ENCODE results near the gene TPSG1.

Gene TPSG1

GRCh38 chr16:1217526-1217925, 7.5 kb downstream of the TPSG1 start:
- no peak for DNase-seq (ENCODE audit: extremely low read depth in 1 of 2, low read depth in 1 of 2)

DNA sequence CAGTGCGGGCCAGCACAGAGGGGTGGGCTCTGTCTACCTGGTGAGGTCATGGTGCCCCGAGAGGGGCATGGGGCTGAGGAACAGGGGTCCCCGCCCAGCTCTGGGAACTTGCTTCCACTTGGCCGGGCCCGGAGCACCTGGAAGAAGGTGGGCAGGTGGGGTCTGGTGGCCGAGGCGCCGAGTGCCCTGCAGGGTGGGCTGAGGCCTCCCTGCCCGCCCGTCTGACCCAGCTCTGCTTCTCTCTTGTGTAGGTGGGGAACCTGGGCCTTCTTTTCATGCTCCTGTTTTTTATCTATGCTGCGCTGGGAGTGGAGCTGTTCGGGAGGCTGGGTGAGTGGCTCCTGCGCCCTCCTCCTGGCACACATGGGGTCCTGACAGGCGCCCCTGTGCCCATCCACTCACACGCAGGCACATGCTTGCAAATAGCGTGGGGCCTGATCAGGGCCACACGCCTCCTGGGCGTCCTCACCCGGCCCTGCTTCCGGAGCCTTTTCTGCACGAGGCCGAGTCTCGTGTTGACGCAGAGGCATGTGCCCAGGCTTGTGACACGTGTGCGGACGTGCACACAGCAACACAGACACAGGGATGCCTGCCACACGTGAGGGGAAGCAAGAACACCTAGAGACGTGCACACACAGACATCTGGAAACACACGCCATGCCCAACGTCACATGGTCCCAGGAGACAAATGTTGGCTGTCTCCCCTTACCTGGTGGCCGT, 8.2 kb downstream of the TPSG1 start:
- no peak for DNase-seq (ENCODE audit: extremely low read depth in 1 of 2, low read depth in 1 of 2)

DNA sequence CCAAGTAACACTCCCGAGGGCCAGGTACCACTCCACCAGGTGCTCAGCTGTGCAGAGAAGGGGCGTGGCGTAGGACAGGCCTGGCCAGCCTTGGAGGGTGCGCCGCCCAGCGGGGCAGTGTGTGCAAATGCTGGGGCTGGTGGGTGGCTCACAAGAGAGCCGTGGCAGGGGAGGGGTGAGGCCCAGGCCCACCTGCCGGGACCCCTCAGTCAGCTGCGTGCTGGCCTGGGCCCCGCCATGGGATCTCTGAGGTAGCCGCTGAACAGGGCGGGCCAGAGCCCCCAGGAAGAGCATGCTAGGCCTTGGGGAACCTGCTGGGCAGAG, 8.8 kb downstream of the TPSG1 start:
- no peak for DNase-seq (ENCODE audit: extremely low read depth in 1 of 2, low read depth in 1 of 2)

DNA sequence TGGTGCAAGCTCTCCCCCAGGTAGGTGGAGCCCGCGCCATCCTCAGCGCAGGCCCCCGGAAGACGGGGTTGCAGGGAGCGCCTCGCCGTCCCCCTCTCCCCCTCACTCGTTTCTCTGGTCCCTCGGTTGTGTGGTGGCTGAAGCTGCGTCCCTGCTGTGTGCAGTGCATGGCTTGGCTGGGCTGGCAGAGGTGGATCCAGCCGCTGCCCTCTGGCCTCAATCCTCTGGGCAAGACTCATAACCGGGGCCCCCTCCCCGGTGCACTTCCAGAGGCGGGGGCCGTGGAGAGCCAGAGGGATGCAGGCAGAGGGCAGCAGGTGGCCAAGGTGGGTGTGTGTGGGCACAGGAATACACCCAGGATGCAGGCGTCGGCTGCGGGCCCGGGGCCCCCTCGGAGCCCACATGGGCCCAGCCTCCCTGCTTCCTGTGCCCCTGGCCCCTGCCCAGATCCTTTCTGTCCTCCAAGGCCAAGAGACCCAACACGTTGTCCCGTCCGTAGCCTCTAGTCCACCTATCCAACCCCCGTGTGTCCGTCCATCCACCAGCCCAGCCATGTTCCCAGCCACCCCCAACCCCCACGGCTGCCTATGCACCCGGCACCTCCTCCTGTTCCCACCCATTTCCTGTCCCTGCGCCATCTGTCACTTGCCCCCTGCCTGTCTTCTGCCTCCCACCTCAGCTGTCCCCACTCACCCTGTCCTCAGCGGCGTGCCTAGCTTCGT, 9.3 kb downstream of the TPSG1 start:
- no peak for DNase-seq (ENCODE audit: extremely low read depth in 1 of 2, low read depth in 1 of 2)

- no peak for DNase-seq (ENCODE audit: extremely low read depth in 1 of 2, low read depth in 1 of 2)
Measured at GRCh38 chr16:1214719-1215118, 10.3 kb downstream of the TPSG1 start.

- no peak for DNase-seq (ENCODE audit: extremely low read depth in 1 of 2, low read depth in 1 of 2)
Measured at GRCh38 chr16:1213796-1214372, 11.2 kb downstream of the TPSG1 start.

GRCh38 chr16:1213231-1213630, 11.8 kb downstream of the TPSG1 start:
- no peak for DNase-seq (ENCODE audit: extremely low read depth in 1 of 2, low read depth in 1 of 2)

DNA sequence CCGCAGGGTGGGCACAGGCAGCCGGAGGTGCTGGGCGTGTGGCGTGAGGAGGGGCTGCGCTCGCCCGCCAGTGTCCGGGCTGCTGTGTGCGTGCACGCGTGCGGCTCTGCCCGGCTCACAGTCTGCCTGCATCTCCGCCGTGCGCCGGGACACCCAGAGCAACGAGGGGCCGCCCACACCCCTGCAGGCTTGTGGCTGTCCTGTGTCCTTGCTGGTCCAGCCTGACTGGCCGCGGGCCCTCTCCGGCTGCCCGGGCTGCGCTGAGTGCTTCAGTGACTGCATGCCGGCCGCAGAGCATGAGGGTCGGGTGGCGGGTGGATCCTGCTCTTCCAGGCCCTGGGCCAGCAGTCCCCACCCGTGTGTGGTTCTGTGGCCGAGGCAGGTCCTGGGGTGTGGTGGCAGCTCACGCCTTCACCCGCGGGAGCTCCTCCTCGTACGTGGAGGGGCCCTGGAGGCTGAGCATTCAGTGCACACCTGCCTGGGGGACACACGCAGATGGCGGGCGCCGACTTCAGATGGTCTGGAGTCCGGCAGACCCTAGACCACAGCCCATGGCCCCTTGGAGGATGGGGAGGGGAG, 12.4 kb downstream of the TPSG1 start:
- no peak for DNase-seq (ENCODE audit: extremely low read depth in 1 of 2, low read depth in 1 of 2)

DNA sequence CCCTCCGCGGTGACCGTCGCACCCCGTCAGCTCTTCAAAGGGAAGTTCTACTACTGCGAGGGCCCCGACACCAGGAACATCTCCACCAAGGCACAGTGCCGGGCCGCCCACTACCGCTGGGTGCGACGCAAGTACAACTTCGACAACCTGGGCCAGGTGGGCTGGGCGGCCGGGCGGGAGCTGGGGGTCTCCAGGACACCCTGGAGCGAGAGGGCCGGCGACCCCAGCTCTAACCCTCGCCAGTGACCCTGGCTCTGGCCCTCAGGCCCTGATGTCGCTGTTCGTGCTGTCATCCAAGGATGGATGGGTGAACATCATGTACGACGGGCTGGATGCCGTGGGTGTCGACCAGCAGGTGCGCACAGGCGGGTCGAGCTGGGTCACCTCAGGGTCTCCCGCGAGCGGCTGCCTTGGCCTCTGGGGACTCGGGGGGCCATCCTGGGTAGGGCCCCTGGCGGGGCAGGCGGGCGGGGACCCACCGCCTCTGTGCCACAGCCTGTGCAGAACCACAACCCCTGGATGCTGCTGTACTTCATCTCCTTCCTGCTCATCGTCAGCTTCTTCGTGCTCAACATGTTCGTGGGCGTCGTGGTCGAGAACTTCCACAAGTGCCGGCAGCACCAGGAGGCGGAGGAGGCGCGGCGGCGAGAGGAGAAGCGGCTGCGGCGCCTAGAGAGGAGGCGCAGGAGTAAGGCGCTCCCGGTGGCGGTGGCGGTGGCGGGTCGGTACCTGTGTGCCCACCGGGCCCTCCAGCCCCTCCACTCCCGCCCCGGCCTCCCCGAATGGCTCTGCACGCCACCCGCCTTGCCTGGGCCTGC, 13.4 kb downstream of the TPSG1 start:
- no peak for DNase-seq (ENCODE audit: extremely low read depth in 1 of 2, low read depth in 1 of 2)

- DNase-seq (ENCODE audit: extremely low read depth in 1 of 2, low read depth in 1 of 2) = no peak
Measured at GRCh38 chr16:1210461-1210860, 14.6 kb downstream of the TPSG1 start.

- no peak for DNase-seq (ENCODE audit: extremely low read depth in 1 of 2, low read depth in 1 of 2)
Measured at GRCh38 chr16:1209081-1209480, 16.0 kb downstream of the TPSG1 start.

GRCh38 chr16:1208239-1208830, 16.7 kb downstream of the TPSG1 start:
- DNase-seq (ENCODE audit: extremely low read depth in 1 of 2, low read depth in 1 of 2) = no peak

DNA sequence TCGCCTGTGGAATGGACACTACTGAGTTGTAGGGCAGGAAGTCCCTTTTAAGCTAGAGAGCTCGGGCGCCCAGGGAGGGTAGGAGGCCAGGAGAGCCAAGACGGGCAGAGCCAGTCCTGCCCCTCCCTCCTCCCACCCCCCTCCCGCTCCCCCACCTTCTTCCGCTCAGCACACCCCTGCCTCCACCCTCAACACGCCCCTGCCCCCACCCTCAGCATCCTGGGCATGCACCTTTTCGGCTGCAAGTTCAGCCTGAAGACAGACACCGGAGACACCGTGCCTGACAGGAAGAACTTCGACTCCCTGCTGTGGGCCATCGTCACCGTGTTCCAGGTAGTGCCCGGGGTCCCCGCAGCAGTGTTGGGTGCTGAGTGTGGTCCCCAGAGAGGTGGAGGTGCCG, 18.3 kb downstream of the TPSG1 start:
- no peak for DNase-seq (ENCODE audit: extremely low read depth in 1 of 2, low read depth in 1 of 2)

DNA sequence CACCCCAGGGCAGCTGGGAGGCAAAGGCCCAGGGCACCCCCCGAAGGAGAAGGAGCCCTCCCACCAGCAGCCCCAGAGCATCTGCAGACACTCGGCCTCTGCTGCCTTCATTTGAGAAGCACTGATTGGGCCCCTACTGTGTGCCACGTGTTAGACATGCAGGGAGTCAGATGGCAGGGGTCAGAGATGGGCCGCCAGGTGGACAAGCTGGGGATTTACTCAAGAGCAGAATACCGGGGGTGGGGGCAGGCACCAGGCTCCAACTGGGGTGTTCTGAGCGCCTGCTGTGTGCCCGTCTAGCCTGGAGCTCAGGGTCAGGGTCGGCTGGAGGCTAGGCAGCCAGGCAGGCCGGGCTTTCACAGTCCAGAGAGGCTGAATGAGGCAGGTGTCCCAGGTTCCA, 18.7 kb downstream of the TPSG1 start:
- DNase-seq (ENCODE audit: extremely low read depth in 1 of 2, low read depth in 1 of 2) = no peak

GRCh38 chr16:1204933-1205332, 20.1 kb downstream of the TPSG1 start:
- no peak for DNase-seq (ENCODE audit: extremely low read depth in 1 of 2, low read depth in 1 of 2)

GRCh38 chr16:1202274-1202673, 22.8 kb downstream of the TPSG1 start:
- DNase-seq (ENCODE audit: extremely low read depth in 1 of 2, low read depth in 1 of 2) = no peak

GRCh38 chr16:1201444-1201843, 23.6 kb downstream of the TPSG1 start:
- DNase-seq (ENCODE audit: extremely low read depth in 1 of 2, low read depth in 1 of 2) = no peak

GRCh38 chr16:1200014-1200627, 24.9 kb downstream of the TPSG1 start:
- no peak for DNase-seq (ENCODE audit: extremely low read depth in 1 of 2, low read depth in 1 of 2)

GRCh38 chr16:1199347-1200013, 25.6 kb downstream of the TPSG1 start:
- DNase-seq (ENCODE audit: extremely low read depth in 1 of 2, low read depth in 1 of 2) = no peak

Data from activated CD8-positive, alpha-beta memory T cell treated with anti-CD3 and anti-CD28 coated beads for 1 hour (primary cell).